Glutamatergic neuron (in vitro differentiated cells): ENCODE measurements around the gene KLHDC3. TPM values are rescaled to one million over a fixed set of nuclear protein-coding genes. Genes with fewer than 3 reads are reported as not detected.

Experiments used
- DNase-seq: peaks from one replicate; pipeline ENCODE4 v3.0.0; 2022
- H3K27ac Mint-ChIP-seq: one replicate; pipeline ENCODE4 v1.8.0; 2020; ENCODE audit warnings: mild to moderate bottlenecking, mixed read lengths, inconsistent platforms; ENCODE audit not compliant: unreplicated experiment
- H3K27me3 Mint-ChIP-seq: one replicate; pipeline ENCODE4 v1.8.0; 2020; ENCODE audit warnings: mild to moderate bottlenecking, moderate library complexity, mixed read lengths, inconsistent platforms; ENCODE audit not compliant: unreplicated experiment
- H3K36me3 Mint-ChIP-seq: one replicate; pipeline ENCODE4 v1.8.0; 2020; ENCODE audit warnings: mild to moderate bottlenecking, mixed read lengths, inconsistent platforms; ENCODE audit not compliant: unreplicated experiment
- H3K4me1 Mint-ChIP-seq: one replicate; pipeline ENCODE4 v1.8.0; 2020; ENCODE audit warnings: mild to moderate bottlenecking, low read depth, mixed read lengths, inconsistent platforms; ENCODE audit not compliant: unreplicated experiment
- H3K4me3 Mint-ChIP-seq: one replicate; pipeline ENCODE4 v1.8.0; 2020; ENCODE audit warnings: mild to moderate bottlenecking, mixed read lengths, inconsistent platforms; ENCODE audit not compliant: unreplicated experiment
- H3K9me3 Mint-ChIP-seq: one replicate; pipeline ENCODE4 v1.8.0; 2020; ENCODE audit warnings: mild to moderate bottlenecking, moderate library complexity, mixed read lengths, inconsistent platforms; ENCODE audit not compliant: unreplicated experiment
- CTCF ChIP-seq: fragments of 200-600 bp; sonication (generic); IDR thresholded peaks from one replicate; pipeline ENCODE4 v1.5.0; 2021; ENCODE audit not compliant: partially characterized antibody, unreplicated experiment
- total RNA-seq: library from RNA; stranded (reverse); fragmentation: NEBNext Ultra II Directional; extraction: Animal tissue kit (Norgen Biotek cat#: 25700); gene quantifications from one replicate; pipeline ENCODE4 v1.2.1, GENCODE V29; 2021; ENCODE audit not compliant: unreplicated experiment

The KLHDC3 gene
- total RNA-seq, 1 donor from 2014 or later = 119 TPM

GRCh38 chr6:43053545-43054205 lies 39.6 kb downstream of the KLHDC3 start, which contains the start of gene CUL7:
Gene CUL7 (minus strand): TSS chr6:43053851. CDS start chr6:43052788, 1,063 bp downstream.
- TF ChIP-seq CTCF = no peak
- Mint-ChIP-seq H3K9me3 (peaks cover 13% of the 10 kb centered on the region), H3K4me1 (peaks cover 19% of the 10 kb centered on the region), H3K4me3 (peak within 1 kb of the TSS; percentile 100), H3K27me3 (peaks cover 8% of the 10 kb centered on the region), H3K36me3 (peaks cover 9% of the 10 kb centered on the region), H3K27ac (peak within 1 kb of the TSS; percentile 97)
- peak; percentile 86 for DNase-seq

- peaks cover 9% of the 10 kb centered on the region for H3K36me3 Mint-ChIP-seq
- H3K27me3 Mint-ChIP-seq = peaks cover 8% of the 10 kb centered on the region
- peaks cover 15% of the 10 kb centered on the region for H3K9me3 Mint-ChIP-seq
- H3K4me1 Mint-ChIP-seq = peaks cover 20% of the 10 kb centered on the region
- no peak for TF ChIP-seq CTCF
- no peak for DNase-seq
- peak overlapping the region; percentile 100 for H3K4me3 Mint-ChIP-seq
- peak overlapping the region; percentile 77 for H3K27ac Mint-ChIP-seq
These were observed 40.3 kb downstream of the KLHDC3 start for GRCh38 chr6:43054206-43054943.

- DNase-seq = no peak
- peaks cover 23% of the 10 kb centered on the region for H3K4me1 Mint-ChIP-seq
- peaks cover 6% of the 10 kb centered on the region for H3K27me3 Mint-ChIP-seq
- peaks cover 18% of the 10 kb centered on the region for H3K9me3 Mint-ChIP-seq
- no peak for TF ChIP-seq CTCF
- peaks cover 5% of the 10 kb centered on the region for H3K36me3 Mint-ChIP-seq
- H3K27ac Mint-ChIP-seq = no peak overlapping the region
- H3K4me3 Mint-ChIP-seq = no peak overlapping the region
These were observed 41.9 kb downstream of the KLHDC3 start for GRCh38 chr6:43055966-43056365.

GRCh38 chr6:43058531-43058930 lies 44.5 kb downstream of the KLHDC3 start:
- DNase-seq = no peak
- H3K4me3 Mint-ChIP-seq = peak overlapping the region; percentile 94
- peaks cover 9% of the 10 kb centered on the region for H3K4me1 Mint-ChIP-seq
- H3K27me3 Mint-ChIP-seq = no peaks in the 10 kb centered on the region
- H3K36me3 Mint-ChIP-seq = no peaks in the 10 kb centered on the region
- TF ChIP-seq CTCF = no peak
- H3K9me3 Mint-ChIP-seq = peaks cover 15% of the 10 kb centered on the region
- H3K27ac Mint-ChIP-seq = peak overlapping the region; percentile 48
